ENCODE data around the gene ADGRL3.

DNA sequence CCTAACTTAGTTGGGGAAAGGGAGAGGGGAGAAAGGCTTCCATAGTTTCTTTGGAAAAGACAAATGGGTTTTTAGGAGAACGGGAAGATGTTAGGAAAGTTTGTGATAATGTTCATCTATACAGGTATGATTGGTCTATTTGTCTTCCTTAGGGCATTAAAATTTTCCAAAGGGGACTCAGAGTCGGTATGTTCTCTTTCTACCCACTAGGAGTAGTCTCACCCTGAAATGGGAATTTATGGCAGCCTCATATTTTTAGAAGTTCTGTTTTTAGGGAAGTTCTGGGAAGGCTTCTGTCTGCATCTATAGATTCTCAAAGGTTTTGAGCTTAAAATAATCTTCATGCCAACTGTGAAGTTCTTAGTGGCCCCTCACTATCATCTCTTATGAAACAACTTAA lies 637.3 kb downstream of the ADGRL3 start:
- TF ChIP-seq POLR2A (IDR thresholded peaks at IDR 0.05; ENCODE audit: low read length) (no peak), GATA1 (IDR thresholded peaks at IDR 0.05; ENCODE audit: low read depth, low read length) (no peak)

All from erythroblast (primary cell).